GM12878 (cell line): ENCODE results near the gene MCM6. TPM values are rescaled to one million over a fixed set of nuclear protein-coding genes. Genes with fewer than 3 reads are reported as not detected.

Experiments
- ATAC-seq: fragments of 200-7000 bp; cut with Tn5 transposase; 3 replicates; pipeline ENCODE4 v1.9.1; 2020; ENCODE audit warnings: mild to moderate bottlenecking, moderate library complexity
- BruUV-seq: library from RNA; stranded (reverse); fragments of 400-500 nt; replicated peaks from 2 replicates; lab custom pipeline; 2021; lab: Mats Ljungman, UMichigan
- CTCF ChIA-PET: fragments of 300-600 bp; sonication (Branson Sonifier 250); formaldehyde crosslinking; extraction: SDS; loops from one replicate; lab custom pipeline; 2021; ENCODE audit warnings: inconsistent platforms; lab: Yijun Ruan, JAX
- POLR2A ChIA-PET: fragments of 350-600 bp; formaldehyde crosslinking; extraction: SDS; loops from one replicate; lab custom pipeline; 2021; ENCODE audit warnings: inconsistent platforms; lab: Charles Lee
- RAD21 ChIA-PET: fragments of 300-600 bp; sonication (Branson Sonifier 250); formaldehyde crosslinking; loops from one replicate; lab custom pipeline; 2023; ENCODE audit warnings: antibody characterized with exemption; ENCODE audit not compliant: unreplicated experiment; lab: Charles Lee
- SMC1A ChIA-PET: fragments of 300-600 bp; sonication (Branson Sonifier 250); formaldehyde crosslinking; loops from one replicate; lab custom pipeline; 2023; ENCODE audit not compliant: unreplicated experiment, uncharacterized antibody; lab: Charles Lee
- DNase-seq: peaks from one replicate; pipeline ENCODE4 v3.0.0-alpha.2; 2011; ENCODE audit warnings: low read depth, low spot score
- FAIRE-seq: peaks from 3 replicates; lab custom pipeline; 2011; peaks lifted over from hg19 to GRCh38; lab: Jason Lieb, UNC
- H2AFZ ChIP-seq: 2 replicates; pipeline ENCODE4 v1.6.0; 2011; ENCODE audit warnings: low read depth, low read length, control low read depth; ENCODE audit not compliant: control insufficient read depth
- H3K27ac ChIP-seq: 2 replicates; pipeline ENCODE4 v1.5.1; 2011; ENCODE audit warnings: control low read depth; ENCODE audit not compliant: control insufficient read depth, insufficient read depth
- H3K27me3 ChIP-seq, 2 experiments: replicated peaks in 1 of 2; 2 replicates each; pipeline versions ENCODE4 v1.6.0 to v1.6.1; 2011; ENCODE audit warnings: low read length in 1 of 2; ENCODE audit not compliant: control insufficient read depth in 2 of 2, insufficient read depth in 2 of 2
- H3K36me3 ChIP-seq, 2 experiments: 2 replicates each; pipeline ENCODE4 v1.5.1; 2011; ENCODE audit warnings: low read length in 1 of 2; ENCODE audit not compliant: control insufficient read depth in 2 of 2, insufficient read depth in 2 of 2
- H3K4me1 ChIP-seq: 2 replicates; pipeline ENCODE4 v1.6.1; 2011; ENCODE audit warnings: mild to moderate bottlenecking, low read length, moderate library complexity, mixed read lengths; ENCODE audit not compliant: control insufficient read depth, insufficient read depth
- H3K4me2 ChIP-seq: 2 replicates; pipeline ENCODE4 v1.6.0; 2011; ENCODE audit warnings: control low read depth; ENCODE audit not compliant: control insufficient read depth, insufficient read depth
- H3K4me3 ChIP-seq: fragments of 200-600 bp; sonication (generic); 2 replicates; pipeline ENCODE4 v1.5.1; 2016
- H3K79me2 ChIP-seq: 2 replicates; pipeline ENCODE4 v1.6.0; 2011; ENCODE audit warnings: low read length; ENCODE audit not compliant: control insufficient read depth, insufficient read depth
- H3K9ac ChIP-seq: 2 replicates; pipeline ENCODE4 v1.8.0; 2011; ENCODE audit warnings: low read length, control low read depth, mixed read lengths; ENCODE audit not compliant: control insufficient read depth, insufficient read depth
- H3K9me3 ChIP-seq: replicated peaks from 3 replicates; pipeline ENCODE4 v1.5.1; 2011; ENCODE audit warnings: mild to moderate bottlenecking, low read length; ENCODE audit not compliant: control insufficient read depth, insufficient read depth
- H4K20me1 ChIP-seq: 2 replicates; pipeline ENCODE4 v1.6.0; 2011; ENCODE audit not compliant: control insufficient read depth, insufficient read depth
- ATF2 ChIP-seq: IDR thresholded peaks from 2 replicates; pipeline ENCODE4 v1.6.1; 2012; ENCODE audit warnings: low read length, inconsistent platforms
- BACH1 ChIP-seq: fragments of 450-650 bp; IDR thresholded peaks from 2 replicates; pipeline ENCODE4 v1.6.1; 2017; ENCODE audit warnings: mild to moderate bottlenecking, borderline replicate concordance
- DPF2 ChIP-seq: fragments of 450-650 bp; IDR thresholded peaks from 2 replicates; pipeline ENCODE4 v1.6.1; 2017; ENCODE audit warnings: mild to moderate bottlenecking
- FOS ChIP-seq: IDR thresholded peaks from 3 replicates; pipeline ENCODE4 v1.6.1; 2011; ENCODE audit warnings: borderline replicate concordance; ENCODE audit not compliant: insufficient read length; ENCODE audit errors: extremely low read depth
- GABPA ChIP-seq: IDR thresholded peaks from 2 replicates; pipeline ENCODE4 v1.6.1; 2014; ENCODE audit warnings: antibody characterized with exemption, low read depth, mild to moderate bottlenecking, inconsistent platforms
- HCFC1 ChIP-seq: fragments of 150-350 bp; IDR thresholded peaks from 2 replicates; pipeline ENCODE4 v1.6.1; 2014; ENCODE audit warnings: low read length
- MAX ChIP-seq: IDR thresholded peaks from 2 replicates; pipeline ENCODE4 v1.6.1; 2012; ENCODE audit warnings: low read depth, low read length, improper control_type of control experiment
- NBN ChIP-seq: fragments of 450-650 bp; IDR thresholded peaks from 2 replicates; pipeline ENCODE4 v1.6.1; 2016
- NRF1 ChIP-seq: conservative IDR thresholded peaks from 2 replicates; pipeline ENCODE4 v1.6.1; 2011; ENCODE audit warnings: mild to moderate bottlenecking, low read depth, low read length, improper control_type of control experiment
- PAX8 ChIP-seq: fragments of 450-650 bp; IDR thresholded peaks from 2 replicates; pipeline ENCODE4 v1.6.1; 2017; ENCODE audit warnings: mild to moderate bottlenecking, moderate library complexity
- PBX3 ChIP-seq: IDR thresholded peaks from 2 replicates; pipeline ENCODE4 v1.6.1; 2011; ENCODE audit warnings: mild to moderate bottlenecking, low read depth, low read length, moderate library complexity; ENCODE audit not compliant: insufficient replicate concordance
- POLR2AphosphoS2 ChIP-seq: IDR thresholded peaks from 2 replicates; pipeline ENCODE4 v1.6.1; 2011; ENCODE audit warnings: low read depth, mild to moderate bottlenecking, low read length, improper control_type of control experiment, moderate library complexity
- SIX5 ChIP-seq: IDR thresholded peaks from 2 replicates; pipeline ENCODE4 v1.6.1; 2011; ENCODE audit warnings: mild to moderate bottlenecking, low read depth, low read length, moderate library complexity; ENCODE audit not compliant: severe bottlenecking
- SRF ChIP-seq, 2 experiments: IDR thresholded peaks; 2 replicates each; pipeline ENCODE4 v1.6.1; 2011; ENCODE audit warnings: low read depth in 2 of 2, low read length in 2 of 2, mild to moderate bottlenecking in 1 of 2, moderate library complexity in 1 of 2
- TBL1XR1 ChIP-seq: IDR thresholded peaks from 2 replicates; pipeline ENCODE4 v1.6.1; 2012; ENCODE audit warnings: low read depth, low read length, improper control_type of control experiment
- TCF7 ChIP-seq: IDR thresholded peaks from 2 replicates; pipeline ENCODE4 v1.6.1; 2014; ENCODE audit warnings: antibody characterized with exemption, borderline replicate concordance
- ZNF207 ChIP-seq: fragments of 450-650 bp; IDR thresholded peaks from 2 replicates; pipeline ENCODE4 v1.6.1; 2014; ENCODE audit warnings: antibody characterized with exemption, mild to moderate bottlenecking, borderline replicate concordance
- ZNF274 ChIP-seq: IDR thresholded peaks from one replicate; pipeline ENCODE4 v1.8.0; 2011; ENCODE audit not compliant: insufficient read length, insufficient read depth
- ZNF384 ChIP-seq: IDR thresholded peaks from 2 replicates; pipeline ENCODE4 v1.6.1; 2012; ENCODE audit warnings: low read depth, mild to moderate bottlenecking, low read length, improper control_type of control experiment, borderline replicate concordance
- WGBS: methylation state at CpG from one replicate; pipeline ENCODE4 v1.1.6; 2016; ENCODE audit warnings: low lambda C conversion rate; ENCODE audit not compliant: insufficient replicate concordance, insufficient coverage; ENCODE audit errors: missing lambda C conversion rate; 5-methylcytosine and 5-hydroxymethylcytosine counted together
- in situ Hi-C: fragments of 300-500 bp; cut with MboI; formaldehyde crosslinking; loops from 9 replicates; pipeline ENCODE4 v1.14.3; 2018; ENCODE audit warnings: mixed read lengths
- intact Hi-C: fragments of 100-400 bp; cut with micrococcal nuclease; formaldehyde crosslinking; loops from one replicate; pipeline ENCODE4 v1.14.2; 2022; ENCODE audit not compliant: unreplicated experiment
- polyA plus RNA-seq, 11 experiments: library from polyadenylated mRNA; depleted of rRNA in 4 of 11; unstranded in 6 of 11; stranded (reverse) in 5 of 11; fragments of >200 nt; fragmentation: Nextera tagmentation in 4 of 11; fragmentation: Illumina TruSeq in 1 of 11; extraction: Ambion mirVana in 4 of 11; extraction: Trizol in 1 of 11; gene quantifications; 1 replicate in 1 of 11; 2 replicates in 10 of 11; pipeline versions ENCODE4 v1.2.1 to v1.2.3, GENCODE V29; 2011 to 2016; ENCODE audit warnings: inconsistent platforms in 2 of 11, missing spikeins in 2 of 11, low read depth in 1 of 11
- total RNA-seq, 4 experiments: library from RNA; depleted of rRNA in 3 of 4; stranded (reverse); fragments of >200 nt in 3 of 4; fragmentation: Illumina TruSeq in 1 of 4; extraction: Trizol in 1 of 4; gene quantifications; 2 replicates each; pipeline versions ENCODE4 v1.2.1 to v1.2.3, GENCODE V29; 2013 to 2021
- TF ChIP-seq, protein P1 (sequence below): fragments of 450-650 bp; formaldehyde crosslinking; IDR thresholded peaks from 2 replicates; pipeline ENCODE4 v1.4.0; 2020; ENCODE audit warnings: mild to moderate bottlenecking, moderate library complexity

The MCM6 gene
- total and polyA plus RNA-seq, 10 of the 15 experiments (the other 5 are each of a cell fraction or from before 2014, with no cell fraction given) = 37.4 to 118 (median 82.2) TPM

DNA sequence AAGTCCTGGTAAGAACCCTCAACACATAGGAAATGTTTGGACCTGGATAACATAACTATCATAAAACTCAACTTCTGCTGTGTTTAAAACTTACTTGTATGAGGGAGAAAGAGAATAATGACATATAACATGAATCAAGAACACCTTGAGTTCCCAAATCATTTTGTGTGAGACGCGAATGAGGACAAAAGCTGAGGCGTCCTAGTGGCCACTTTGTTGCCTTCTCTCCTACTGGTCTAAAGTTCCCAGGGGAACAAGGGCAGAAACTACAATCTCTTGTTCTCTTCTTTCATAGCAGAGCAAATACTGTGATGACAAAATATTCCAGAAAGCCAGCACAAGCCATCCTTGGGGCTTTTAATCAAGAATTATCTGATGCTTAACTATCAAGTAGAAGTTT is 31.0 kb downstream of the MCM6 start:
- WGBS = 73% methylated on average over 3 of the region's 3 CpGs
- ATAC-seq = no peak
- POLR2A ChIA-PET = no interaction called here

More for the DNA sequence above, 31.0 kb downstream of the MCM6 start:
- Histone ChIP-seq H3K36me3 (peaks cover 9 to 10% of the 10 kb centered on the region in 2 experiments; a peak in 3 of 4 replicates), H3K9me3 (no peaks in the 10 kb centered on the region), H4K20me1 (no peaks in the 10 kb centered on the region), H3K79me2 (no peaks in the 10 kb centered on the region), H2AFZ (no peak overlapping the region), H3K4me3 (no peak overlapping the region), H3K27ac (no peak overlapping the region), H3K4me2 (no peak overlapping the region), H3K27me3 (no peaks in the 10 kb centered on the region), H3K9ac (no peak overlapping the region), H3K4me1 (no peaks in the 10 kb centered on the region)
- SMC1A ChIA-PET = no interaction called here
- FAIRE-seq (no peak), DNase-seq (no peak)
- in situ Hi-C loops (no loop called here), intact Hi-C loops (no loop called here)
- BruUV-seq = no TSS peak
- TF ChIP-seq PBX3 = no peak
- no peak for TF ChIP-seq FOS
- no peak for TF ChIP-seq NBN
- TF ChIP-seq POLR2AphosphoS2 = no peak
- TF ChIP-seq HCFC1 = no peak
- no peak for TF ChIP-seq TBL1XR1
- no peak for TF ChIP-seq ZNF274
- TF ChIP-seq TCF7 = no peak
- TF ChIP-seq BACH1 = no peak
- no peak for TF ChIP-seq SIX5
- TF ChIP-seq MAX = no peak
- no peak for TF ChIP-seq DPF2
- TF ChIP-seq ZNF207 = no peak
- no peak for TF ChIP-seq NRF1
- TF ChIP-seq, protein P1, sequence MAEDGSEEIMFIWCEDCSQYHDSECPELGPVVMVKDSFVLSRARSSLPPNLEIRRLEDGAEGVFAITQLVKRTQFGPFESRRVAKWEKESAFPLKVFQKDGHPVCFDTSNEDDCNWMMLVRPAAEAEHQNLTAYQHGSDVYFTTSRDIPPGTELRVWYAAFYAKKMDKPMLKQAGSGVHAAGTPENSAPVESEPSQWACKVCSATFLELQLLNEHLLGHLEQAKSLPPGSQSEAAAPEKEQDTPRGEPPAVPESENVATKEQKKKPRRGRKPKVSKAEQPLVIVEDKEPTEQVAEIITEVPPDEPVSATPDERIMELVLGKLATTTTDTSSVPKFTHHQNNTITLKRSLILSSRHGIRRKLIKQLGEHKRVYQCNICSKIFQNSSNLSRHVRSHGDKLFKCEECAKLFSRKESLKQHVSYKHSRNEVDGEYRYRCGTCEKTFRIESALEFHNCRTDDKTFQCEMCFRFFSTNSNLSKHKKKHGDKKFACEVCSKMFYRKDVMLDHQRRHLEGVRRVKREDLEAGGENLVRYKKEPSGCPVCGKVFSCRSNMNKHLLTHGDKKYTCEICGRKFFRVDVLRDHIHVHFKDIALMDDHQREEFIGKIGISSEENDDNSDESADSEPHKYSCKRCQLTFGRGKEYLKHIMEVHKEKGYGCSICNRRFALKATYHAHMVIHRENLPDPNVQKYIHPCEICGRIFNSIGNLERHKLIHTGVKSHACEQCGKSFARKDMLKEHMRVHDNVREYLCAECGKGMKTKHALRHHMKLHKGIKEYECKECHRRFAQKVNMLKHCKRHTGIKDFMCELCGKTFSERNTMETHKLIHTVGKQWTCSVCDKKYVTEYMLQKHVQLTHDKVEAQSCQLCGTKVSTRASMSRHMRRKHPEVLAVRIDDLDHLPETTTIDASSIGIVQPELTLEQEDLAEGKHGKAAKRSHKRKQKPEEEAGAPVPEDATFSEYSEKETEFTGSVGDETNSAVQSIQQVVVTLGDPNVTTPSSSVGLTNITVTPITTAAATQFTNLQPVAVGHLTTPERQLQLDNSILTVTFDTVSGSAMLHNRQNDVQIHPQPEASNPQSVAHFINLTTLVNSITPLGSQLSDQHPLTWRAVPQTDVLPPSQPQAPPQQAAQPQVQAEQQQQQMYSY (CRISPR knock-in tag) = no peak
- TF ChIP-seq ZNF384 = no peak
- TF ChIP-seq GABPA = no peak
- no peak for TF ChIP-seq PAX8
- TF ChIP-seq SRF (IDR thresholded peaks at IDR 0.05; ENCODE audit: low read depth in 2 of 2, low read length in 2 of 2) = no peak
- no peak for TF ChIP-seq ATF2
- CTCF ChIA-PET = interaction anchor here (1.3 kb wide), 1 partner anchor 69 kb away, joined by 3 read pairs; no protein-coding TSS in a partner anchor
- RAD21 ChIA-PET = no interaction called here
